Measurements from ENCODE around the gene NOM1.

The NOM1 gene

GRCh38 chr7:157008206-157009169 is 59.0 kb downstream of the NOM1 start:
- H3K27ac ChIP-seq (replicated peaks): no peak overlapping the region
- TF ChIP-seq REST (IDR thresholded peaks at IDR 0.05; ENCODE audit: insufficient replicate concordance, low read depth) (no peak), POLR2AphosphoS5 (IDR thresholded peaks at IDR 0.05; ENCODE audit: low read depth) (no peak)
- no peak for DNase-seq (ENCODE audit: low read depth in 1 of 2, low spot score in 1 of 2)
- H3K4me3 ChIP-seq (replicated peaks; ENCODE audit: insufficient read depth, low read length): no peak overlapping the region
- peaks cover 84% of the 10 kb centered on the region for H3K27me3 ChIP-seq (ENCODE audit: insufficient read depth, poor library complexity, severe bottlenecking)

- H3K27ac ChIP-seq (replicated peaks): no peak overlapping the region
- no peak overlapping the region for H3K4me3 ChIP-seq (replicated peaks; ENCODE audit: insufficient read depth, low read length)
- H3K27me3 ChIP-seq (ENCODE audit: insufficient read depth, poor library complexity, severe bottlenecking): peaks cover 84% of the 10 kb centered on the region
- TF ChIP-seq REST (IDR thresholded peaks at IDR 0.05; ENCODE audit: insufficient replicate concordance, low read depth) (no peak), SPI1 (IDR thresholded peaks at IDR 0.05; ENCODE audit: borderline replicate concordance, low read depth) (no peak), CTCF (IDR thresholded peaks at IDR 0.05; ENCODE audit: insufficient read depth, low read length) (no peak), POLR2AphosphoS5 (IDR thresholded peaks at IDR 0.05; ENCODE audit: low read depth) (no peak)
- DNase-seq (ENCODE audit: low read depth in 1 of 2, low spot score in 1 of 2): no peak
These were observed 59.8 kb downstream of the NOM1 start for GRCh38 chr7:157009170-157009777.

GRCh38 chr7:157009778-157010587 is 60.5 kb downstream of the NOM1 start:
- DNase-seq (ENCODE audit: low read depth in 1 of 2, low spot score in 1 of 2): no peak
- TF ChIP-seq GABPA (IDR thresholded peaks at IDR 0.05; ENCODE audit: low read depth) (no peak), REST (IDR thresholded peaks at IDR 0.05; ENCODE audit: insufficient replicate concordance, low read depth) (no peak), SPI1 (IDR thresholded peaks at IDR 0.05; ENCODE audit: borderline replicate concordance, low read depth) (no peak), POLR2AphosphoS5 (IDR thresholded peaks at IDR 0.05; ENCODE audit: low read depth) (no peak), CTCF (IDR thresholded peaks at IDR 0.05; ENCODE audit: insufficient read depth, low read length) (no peak)

More at GRCh38 chr7:157009778-157010587, 60.5 kb downstream of the NOM1 start:
- H3K27ac ChIP-seq (replicated peaks): no peak overlapping the region
- H3K4me3 ChIP-seq (replicated peaks; ENCODE audit: insufficient read depth, low read length): peak overlapping the region; percentile 40
- H3K27me3 ChIP-seq (ENCODE audit: insufficient read depth, poor library complexity, severe bottlenecking): peaks cover 84% of the 10 kb centered on the region
